ENCODE measurements around the gene TASOR.

Gene TASOR

DNA sequence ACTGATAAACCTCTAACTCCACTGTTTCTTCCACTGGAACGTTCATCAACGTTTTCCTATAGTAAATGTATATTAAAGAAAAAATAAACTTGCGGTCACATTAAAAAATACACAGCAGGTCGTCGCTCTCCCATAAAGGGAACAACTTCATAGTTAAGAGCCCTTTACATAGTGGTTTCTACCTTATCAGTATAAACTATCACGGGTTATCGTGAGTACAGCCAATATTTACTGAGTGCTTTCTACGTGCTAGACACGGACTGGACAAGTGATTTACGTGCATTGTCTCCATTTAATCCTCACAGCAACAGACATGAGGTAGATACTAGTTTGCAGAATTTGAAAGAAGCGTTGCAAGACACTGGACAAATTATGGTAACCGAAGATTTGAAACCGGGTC is 964 bp upstream of the TASOR start (continued):
- TF ChIP-seq BCL11A (tag by site-specific recombination; IDR thresholded peaks at IDR 0.05; ENCODE audit: low read depth) = no peak
- TF ChIP-seq GLI2 (tag by site-specific recombination; IDR thresholded peaks at IDR 0.05; ENCODE audit: borderline replicate concordance, low read depth) = peak; percentile 72
- 0 out of 2 replicates have a peak, but pooled peaks have one; percentile 8 for TF ChIP-seq ZNF335 (tag by site-specific recombination; conservative IDR thresholded peaks at IDR 0.05)
- no peak for TF ChIP-seq ZNF747 (tag by site-specific recombination; IDR thresholded peaks at IDR 0.05)
- TF ChIP-seq ZSCAN18 (tag by site-specific recombination; IDR thresholded peaks at IDR 0.05) = no peak
- TF ChIP-seq ZNF514 (tag by site-specific recombination; IDR thresholded peaks at IDR 0.05) = no peak
- TF ChIP-seq ZNF626 (tag by site-specific recombination; IDR thresholded peaks at IDR 0.05) = no peak
- TF ChIP-seq ZNF37A (tag by site-specific recombination; IDR thresholded peaks at IDR 0.05) = no peak
- no peak for TF ChIP-seq ZNF660 (tag by site-specific recombination; IDR thresholded peaks at IDR 0.05)
- no peak for TF ChIP-seq ZNF558 (tag by site-specific recombination; IDR thresholded peaks at IDR 0.05)
- peak; percentile 76 for TF ChIP-seq PRDM6 (tag by site-specific recombination; IDR thresholded peaks at IDR 0.05)
- no peak for TF ChIP-seq ZNF341 (tag by site-specific recombination; IDR thresholded peaks at IDR 0.05; ENCODE audit: low read depth)
- TF ChIP-seq TSHZ1 (tag by site-specific recombination; IDR thresholded peaks at IDR 0.05; ENCODE audit: borderline replicate concordance) = peak; percentile 53; the same call in 1 of the 2 replicates
- no peak for TF ChIP-seq SCRT2 (tag by site-specific recombination; IDR thresholded peaks at IDR 0.05)
- TF ChIP-seq, protein P1, sequence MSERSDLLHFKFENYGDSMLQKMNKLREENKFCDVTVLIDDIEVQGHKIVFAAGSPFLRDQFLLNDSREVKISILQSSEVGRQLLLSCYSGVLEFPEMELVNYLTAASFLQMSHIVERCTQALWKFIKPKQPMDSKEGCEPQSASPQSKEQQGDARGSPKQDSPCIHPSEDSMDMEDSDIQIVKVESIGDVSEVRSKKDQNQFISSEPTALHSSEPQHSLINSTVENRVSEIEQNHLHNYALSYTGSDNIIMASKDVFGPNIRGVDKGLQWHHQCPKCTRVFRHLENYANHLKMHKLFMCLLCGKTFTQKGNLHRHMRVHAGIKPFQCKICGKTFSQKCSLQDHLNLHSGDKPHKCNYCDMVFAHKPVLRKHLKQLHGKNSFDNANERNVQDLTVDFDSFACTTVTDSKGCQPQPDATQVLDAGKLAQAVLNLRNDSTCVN (tag by site-specific recombination; optimal IDR thresholded peaks at IDR 0.05) = no peak
- TF ChIP-seq OVOL3 (tag by site-specific recombination; IDR thresholded peaks at IDR 0.05) = peak; percentile 60; the same call in 1 of the 2 replicates
- TF ChIP-seq ZNF266 (tag by site-specific recombination; IDR thresholded peaks at IDR 0.05; ENCODE audit: low read depth) = no peak
- no peak for TF ChIP-seq ZNF274 (IDR thresholded peaks at IDR 0.05; ENCODE audit: low read length)
- no peak for TF ChIP-seq ZNF274 (tag by site-specific recombination; IDR thresholded peaks at IDR 0.05; ENCODE audit: borderline replicate concordance)
- no peak for TF ChIP-seq ZNF701 (tag by site-specific recombination; IDR thresholded peaks at IDR 0.05)
- no peak for TF ChIP-seq ZNF837 (tag by site-specific recombination; IDR thresholded peaks at IDR 0.05)
- peak; percentile 31; the same call in 1 of the 2 replicates for TF ChIP-seq SP7 (tag by site-specific recombination; IDR thresholded peaks at IDR 0.05)
- no peak for TF ChIP-seq ZNF174 (tag by site-specific recombination; IDR thresholded peaks at IDR 0.05)
- TF ChIP-seq BCL11B (tag by site-specific recombination; IDR thresholded peaks at IDR 0.05; ENCODE audit: low read depth) = no peak
- peak; percentile 90 for TF ChIP-seq WT1 (tag by site-specific recombination; IDR thresholded peaks at IDR 0.05)
- peak; percentile 31; the same call in 1 of the 2 replicates for TF ChIP-seq ZNF629 (tag by site-specific recombination; IDR thresholded peaks at IDR 0.05)
- no peak for TF ChIP-seq ZSCAN23 (tag by site-specific recombination; IDR thresholded peaks at IDR 0.05)
- no peak for TF ChIP-seq ZNF132 (tag by site-specific recombination; IDR thresholded peaks at IDR 0.05; ENCODE audit: borderline replicate concordance)
- TF ChIP-seq SCRT1 (tag by site-specific recombination; IDR thresholded peaks at IDR 0.05; ENCODE audit: borderline replicate concordance) = no peak
- TF ChIP-seq GFI1B (tag by site-specific recombination; IDR thresholded peaks at IDR 0.05) = 0 out of 2 replicates have a peak, but pooled peaks have one; percentile 19
- no peak for TF ChIP-seq ZNF280D (tag by site-specific recombination; IDR thresholded peaks at IDR 0.05)
- TF ChIP-seq GLI4 (tag by site-specific recombination; IDR thresholded peaks at IDR 0.05) = no peak

Data from HEK293 (cell line).